Activated T-helper 1 cell treated with anti-CD3 and anti-CD28 coated beads, Interleukin-12 subunit alpha, Interleukin-12 subunit beta, Interleukin-2, Interleukin-4 antibody, amounts not matched to agents 30 ng/mL and 10 ng/mL and 1 ng/mL, durations not matched to agents 14 hours and 24 hours and 36 hours (primary cell): Measurements from ENCODE around the gene ANKRD35. TPM values are rescaled to one million over a fixed set of nuclear protein-coding genes. Genes with fewer than 3 reads are reported as not detected.

ENCODE experiments used
- DNase-seq: peaks from one replicate; pipeline ENCODE4 v3.0.0; 2021; ENCODE audit warnings: low spot score
- H3K27ac Mint-ChIP-seq: one replicate; pipeline ENCODE4 v1.8.0; 2021; ENCODE audit warnings: mild to moderate bottlenecking, mixed read lengths
- H3K27me3 Mint-ChIP-seq: one replicate; pipeline ENCODE4 v1.8.0; 2022; ENCODE audit warnings: mild to moderate bottlenecking, moderate library complexity, mixed read lengths; ENCODE audit not compliant: insufficient read depth
- H3K36me3 Mint-ChIP-seq: one replicate; pipeline ENCODE4 v1.8.0; 2021; ENCODE audit warnings: low read depth, mixed read lengths
- H3K4me1 Mint-ChIP-seq: one replicate; pipeline ENCODE4 v1.8.0; 2021; ENCODE audit warnings: low read depth, mixed read lengths
- H3K4me3 Mint-ChIP-seq: one replicate; pipeline ENCODE4 v1.8.0; 2021; ENCODE audit warnings: mild to moderate bottlenecking, moderate library complexity, mixed read lengths
- H3K9me3 Mint-ChIP-seq: one replicate; pipeline ENCODE4 v1.8.0; 2021; ENCODE audit warnings: mixed read lengths
- intact Hi-C: fragments of 100-400 bp; cut with micrococcal nuclease; formaldehyde crosslinking; loops from one replicate; pipeline ENCODE4 v1.15.1; 2024
- total RNA-seq: library from RNA; stranded (reverse); gene quantifications from 2 replicates; pipeline ENCODE4 v1.2.3, GENCODE V29; 2022

Gene ANKRD35
- total RNA-seq, 1 donor from 2014 or later, result 0.52 TPM

- no peak for DNase-seq
- intact Hi-C loops, result no loop called here
- Mint-ChIP-seq H3K27ac (no peak overlapping the region), H3K4me3 (no peak overlapping the region), H3K27me3 (peaks cover 24% of the 10 kb centered on the region), H3K36me3 (no peaks in the 10 kb centered on the region), H3K9me3 (no peaks in the 10 kb centered on the region), H3K4me1 (peaks cover 5% of the 10 kb centered on the region)
These were observed 22.2 kb downstream of the ANKRD35 start for GRCh38 chr1:145863282-145864018.

DNA sequence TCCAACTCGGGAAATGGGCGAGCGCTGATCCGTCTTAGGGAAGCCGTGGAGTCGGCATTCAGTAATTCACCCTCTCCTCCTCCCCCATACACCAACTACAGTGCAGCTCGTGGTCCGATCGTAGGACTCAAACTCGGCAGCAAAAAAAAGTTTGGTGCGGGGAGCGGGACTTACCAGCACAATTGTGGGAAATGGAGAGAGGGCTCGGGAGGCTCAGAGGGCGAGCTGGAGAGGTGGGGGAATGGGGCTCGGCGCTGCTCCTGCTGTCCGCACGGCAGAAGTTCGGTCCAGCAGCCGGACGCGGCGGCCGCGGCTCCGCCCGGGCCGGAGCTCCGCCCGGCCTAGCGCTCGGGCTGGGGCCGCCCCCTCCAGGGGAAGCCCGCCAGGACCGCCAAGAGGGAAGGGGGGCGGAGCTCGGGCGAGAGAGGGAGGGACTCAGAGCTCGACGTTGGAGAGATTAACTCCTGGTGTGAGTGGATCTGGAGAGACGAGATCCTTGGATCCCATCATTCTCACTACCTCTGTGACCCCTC, 26.1 kb downstream of the ANKRD35 start:
- peaks cover 20% of the 10 kb centered on the region for H3K4me1 Mint-ChIP-seq
- H3K27ac Mint-ChIP-seq, result peak overlapping the region; percentile 93
- peaks cover 7% of the 10 kb centered on the region for H3K27me3 Mint-ChIP-seq
- peak overlapping the region; percentile 94 for H3K4me3 Mint-ChIP-seq
- H3K9me3 Mint-ChIP-seq, result no peaks in the 10 kb centered on the region
- peak; percentile 81 for DNase-seq
- peaks cover 12% of the 10 kb centered on the region for H3K36me3 Mint-ChIP-seq
- intact Hi-C loops, result no loop called here

DNA sequence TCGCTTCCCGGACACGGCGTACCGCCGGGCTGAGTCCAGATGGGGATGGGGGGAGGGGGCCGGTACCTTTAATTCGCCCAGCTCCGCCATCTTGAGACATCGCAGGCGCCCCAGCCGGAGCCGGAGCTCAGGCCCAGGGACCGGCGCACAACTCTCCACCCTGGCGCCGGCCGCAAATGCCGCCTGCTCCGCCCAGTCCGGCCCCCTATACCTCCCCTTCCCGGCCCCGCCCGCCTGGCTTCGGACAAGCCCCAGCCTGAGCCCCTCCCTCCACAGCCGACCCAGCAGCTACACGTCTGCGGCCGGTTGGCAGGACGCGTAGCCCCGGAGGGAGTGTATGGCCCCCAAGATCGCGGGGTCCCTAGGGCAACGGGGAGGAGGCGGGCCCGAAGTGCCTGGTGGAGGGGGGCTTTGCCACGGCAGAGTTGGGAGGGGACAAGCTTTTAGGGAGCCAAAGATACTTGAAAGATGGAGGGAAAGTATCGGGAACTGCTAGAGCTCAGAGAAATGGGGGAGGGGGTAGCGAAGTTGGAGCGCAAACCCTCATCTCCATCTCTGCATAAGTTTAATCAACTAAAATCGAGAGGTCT, 26.7 kb downstream of the ANKRD35 start, which contains the start of gene PIAS3:
TSS of gene PIAS3 (minus strand) at position 181 of the 590 bp plus-strand sequence. CDS start at position 90, 91 bp downstream.
- Mint-ChIP-seq H3K27me3 (peaks cover 7% of the 10 kb centered on the region), H3K27ac (peak within 1 kb of the TSS; percentile 93), H3K4me3 (peak within 1 kb of the TSS; percentile 94), H3K9me3 (no peaks in the 10 kb centered on the region), H3K4me1 (peaks cover 20% of the 10 kb centered on the region), H3K36me3 (peaks cover 15% of the 10 kb centered on the region)
- intact Hi-C loops, result loop anchor here (1.0 kb wide), 4 partner anchors 26 to 105 kb away; partner anchors contain the start of genes ANKRD34A, ANKRD35, PEX11B and POLR3GL
- DNase-seq, result peak; percentile 88

DNA sequence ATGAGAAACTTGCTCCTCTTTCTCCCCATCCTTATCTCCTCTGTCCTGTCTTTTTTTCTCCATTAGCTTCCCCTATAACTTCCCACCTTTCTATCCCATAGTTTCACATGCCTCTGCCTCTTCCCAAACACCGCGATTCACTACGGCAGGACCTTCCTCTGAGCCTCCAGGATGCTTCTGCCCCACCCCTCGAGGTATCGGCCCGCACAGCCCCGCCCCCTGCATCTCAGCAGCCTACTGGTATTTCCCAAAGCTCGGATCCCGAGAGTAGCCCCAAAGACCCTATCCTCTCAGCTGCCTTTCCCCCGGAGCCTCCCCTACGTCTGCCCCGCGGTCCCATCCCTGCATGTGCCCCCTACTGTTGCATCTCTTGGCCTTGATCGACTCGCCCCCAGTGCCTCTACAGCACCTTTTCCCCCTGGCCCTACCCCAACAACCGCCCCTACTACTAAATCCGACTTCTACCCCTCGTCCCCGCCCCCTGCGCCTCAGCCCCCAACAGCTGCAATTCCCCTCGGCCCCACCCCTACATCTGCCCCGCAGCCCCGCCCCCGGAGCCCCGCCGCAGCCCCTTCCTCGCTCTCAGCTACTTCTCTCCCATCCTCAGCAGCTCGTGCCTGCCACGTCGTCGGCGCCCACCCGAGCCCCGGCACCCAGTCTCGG, 27.3 kb downstream of the ANKRD35 start:
- DNase-seq, result peak; percentile 24
- H3K27ac Mint-ChIP-seq, result peak overlapping the region; percentile 93
- peaks cover 4% of the 10 kb centered on the region for H3K27me3 Mint-ChIP-seq
- intact Hi-C loops, result loop anchor here (1.0 kb wide), 4 partner anchors 27 to 106 kb away; partner anchors contain the start of genes ANKRD34A, ANKRD35, PEX11B and POLR3GL
- no peaks in the 10 kb centered on the region for H3K9me3 Mint-ChIP-seq
- H3K36me3 Mint-ChIP-seq, result peaks cover 19% of the 10 kb centered on the region
- peaks cover 20% of the 10 kb centered on the region for H3K4me1 Mint-ChIP-seq
- H3K4me3 Mint-ChIP-seq, result peak overlapping the region; percentile 94

GRCh38 chr1:145857170-145857569, 28.5 kb downstream of the ANKRD35 start:
- no peaks in the 10 kb centered on the region for H3K9me3 Mint-ChIP-seq

DNA sequence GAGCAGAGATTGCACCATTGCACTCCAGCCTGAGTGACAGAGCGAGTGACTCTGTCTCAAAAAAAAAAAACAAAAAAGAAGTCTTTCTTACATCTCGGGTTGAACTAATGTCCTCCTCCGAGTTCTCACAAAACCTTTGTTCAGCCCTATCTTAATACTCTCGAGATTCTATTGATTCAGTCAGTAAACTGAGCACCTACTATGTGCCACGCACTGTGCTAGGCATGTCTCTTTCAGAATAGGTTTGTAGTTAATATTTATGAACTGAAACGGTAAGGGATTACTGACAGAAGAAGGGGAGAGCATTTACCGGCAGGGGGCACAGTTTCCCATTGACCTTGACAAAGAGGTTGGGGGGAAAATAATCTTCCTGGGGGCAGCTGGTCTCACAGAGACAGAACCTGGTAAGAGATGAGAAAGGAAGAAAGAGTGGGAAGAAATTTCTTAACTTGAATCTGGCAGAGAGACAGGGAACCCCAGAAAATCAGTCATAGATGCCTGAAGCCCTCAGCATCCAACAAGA, 30.2 kb downstream of the ANKRD35 start:
- Mint-ChIP-seq H3K27me3 (no peaks in the 10 kb centered on the region), H3K9me3 (no peaks in the 10 kb centered on the region), H3K36me3 (peaks cover 29% of the 10 kb centered on the region), H3K4me1 (peaks cover 20% of the 10 kb centered on the region), H3K4me3 (peak overlapping the region; percentile 46), H3K27ac (no peak overlapping the region)
- no peak for DNase-seq
- intact Hi-C loops, result no loop called here

More at GRCh38 chr1:145857170-145857569, 28.5 kb downstream of the ANKRD35 start:
- Mint-ChIP-seq H3K27ac (no peak overlapping the region), H3K27me3 (no peaks in the 10 kb centered on the region), H3K4me1 (peaks cover 20% of the 10 kb centered on the region), H3K36me3 (peaks cover 22% of the 10 kb centered on the region), H3K4me3 (no peak overlapping the region)
- DNase-seq, result no peak
- intact Hi-C loops, result no loop called here

- Mint-ChIP-seq H3K27ac (peak overlapping the region; percentile 27), H3K27me3 (no peaks in the 10 kb centered on the region), H3K4me3 (no peak overlapping the region), H3K9me3 (no peaks in the 10 kb centered on the region), H3K4me1 (peaks cover 6% of the 10 kb centered on the region), H3K36me3 (peaks cover 31% of the 10 kb centered on the region)
- intact Hi-C loops, result no loop called here
- DNase-seq, result no peak
These were observed 36.1 kb downstream of the ANKRD35 start for GRCh38 chr1:145849356-145850160.

DNA sequence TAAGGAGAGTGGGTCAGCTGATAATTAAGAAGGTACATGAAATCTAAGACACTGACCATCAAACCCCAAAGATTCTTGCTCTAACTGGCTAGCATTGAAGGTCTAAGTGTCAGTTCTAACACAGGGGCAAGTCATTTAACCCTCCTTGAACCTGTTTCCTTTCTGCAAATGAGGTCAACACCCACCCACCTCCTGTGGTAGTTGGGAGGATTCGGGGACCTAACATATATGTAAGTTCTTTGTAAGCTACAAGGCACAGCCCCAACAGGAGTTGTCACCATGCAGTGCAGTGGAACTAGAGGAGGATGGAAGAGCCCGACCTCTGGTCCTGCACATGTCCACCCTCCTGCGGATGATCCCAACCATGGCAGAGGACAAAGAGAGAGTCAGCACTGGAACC, 37.8 kb downstream of the ANKRD35 start:
- peaks cover 6% of the 10 kb centered on the region for H3K4me1 Mint-ChIP-seq
- H3K27ac Mint-ChIP-seq, result no peak overlapping the region
- no peak for DNase-seq
- no peak overlapping the region for H3K4me3 Mint-ChIP-seq
- no peaks in the 10 kb centered on the region for H3K27me3 Mint-ChIP-seq
- intact Hi-C loops, result no loop called here
- peaks cover 23% of the 10 kb centered on the region for H3K36me3 Mint-ChIP-seq
- H3K9me3 Mint-ChIP-seq, result no peaks in the 10 kb centered on the region

GRCh38 chr1:145846201-145846612, 39.5 kb downstream of the ANKRD35 start:
- DNase-seq, result peak; percentile 23
- peaks cover 6% of the 10 kb centered on the region for H3K4me1 Mint-ChIP-seq
- no peaks in the 10 kb centered on the region for H3K9me3 Mint-ChIP-seq
- peaks cover 29% of the 10 kb centered on the region for H3K36me3 Mint-ChIP-seq
- H3K27me3 Mint-ChIP-seq, result no peaks in the 10 kb centered on the region
- intact Hi-C loops, result loop anchor here (1.0 kb wide), 2 partner anchors 64 to 167 kb away; partner anchors contain the start of gene ITGA10
- peak overlapping the region; percentile 9 for H3K4me3 Mint-ChIP-seq
- H3K27ac Mint-ChIP-seq, result peak overlapping the region; percentile 67

DNA sequence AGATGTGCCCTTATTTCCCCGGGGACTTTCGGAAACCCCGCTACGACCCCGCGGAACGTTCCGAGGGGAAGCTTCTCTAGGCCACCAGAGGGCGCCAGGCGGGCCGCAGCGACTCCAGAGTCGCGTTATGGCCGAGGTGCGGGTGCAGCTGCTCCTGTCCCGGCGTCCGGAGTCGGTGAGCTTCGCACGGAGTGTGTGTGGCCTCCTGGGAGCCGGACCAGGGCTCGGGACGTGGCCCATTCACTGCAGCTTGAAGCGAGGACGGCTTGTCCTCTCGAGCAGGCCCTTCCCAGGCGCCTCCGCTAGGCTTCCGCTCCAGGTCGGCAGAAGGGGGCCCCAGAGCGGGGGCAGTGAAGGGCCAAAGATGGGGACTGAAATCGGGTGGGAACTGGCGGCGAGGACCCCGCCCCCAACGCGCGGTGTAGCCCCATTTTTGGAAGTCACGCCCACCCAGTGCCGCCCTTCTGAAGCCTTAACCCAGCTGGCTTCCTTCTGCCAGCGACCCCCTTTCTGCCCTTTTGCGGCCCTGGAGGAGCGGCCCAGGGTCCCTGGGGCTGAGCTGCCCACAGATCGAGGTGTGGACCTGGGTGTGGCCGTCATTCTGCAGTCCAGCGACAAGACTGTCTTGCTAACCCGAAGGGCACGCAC, 40.0 kb downstream of the ANKRD35 start, which contains the start of gene NUDT17:
TSS of gene NUDT17 (plus strand) at position 117 of the 648 bp plus-strand sequence. CDS start at position 128, 11 bp downstream.
- no peaks in the 10 kb centered on the region for H3K9me3 Mint-ChIP-seq
- H3K27ac Mint-ChIP-seq, result peak within 1 kb of the TSS; percentile 67
- peaks cover 26% of the 10 kb centered on the region for H3K36me3 Mint-ChIP-seq
- peaks cover 6% of the 10 kb centered on the region for H3K4me1 Mint-ChIP-seq
- DNase-seq, result peak; percentile 62
- intact Hi-C loops, result loop anchor here (1.0 to 2.0 kb wide), 5 partner anchors 25 to 168 kb away; partner anchors contain the start of genes ITGA10 and PEX11B
- H3K27me3 Mint-ChIP-seq, result no peaks in the 10 kb centered on the region
- peak within 1 kb of the TSS; percentile 9 for H3K4me3 Mint-ChIP-seq

DNA sequence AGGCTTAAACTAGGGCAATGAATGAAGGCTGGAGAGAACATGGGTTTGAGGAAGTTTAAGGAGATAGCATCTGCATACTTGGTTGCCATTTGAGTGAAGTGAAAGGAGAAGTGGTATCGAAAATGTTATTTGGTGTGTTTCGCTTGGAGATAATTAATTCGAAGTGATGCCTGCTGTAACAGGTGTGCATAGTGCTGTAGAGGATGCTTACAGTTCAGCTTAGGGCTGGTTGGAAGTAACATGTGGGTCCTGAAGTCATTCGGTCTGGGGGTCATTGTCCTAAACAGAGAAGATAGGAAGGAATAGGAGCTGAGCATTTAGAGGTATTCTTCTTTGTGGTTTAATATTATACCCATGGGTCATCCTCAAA, 40.5 kb downstream of the ANKRD35 start:
- Mint-ChIP-seq H3K4me3 (no peak overlapping the region), H3K27ac (no peak overlapping the region), H3K36me3 (peaks cover 24% of the 10 kb centered on the region), H3K4me1 (peaks cover 6% of the 10 kb centered on the region), H3K9me3 (no peaks in the 10 kb centered on the region), H3K27me3 (no peaks in the 10 kb centered on the region)
- intact Hi-C loops, result loop anchor here (2.0 kb wide), 3 partner anchors 26 to 74 kb away; partner anchors contain the start of gene PEX11B
- no peak for DNase-seq
